Activated CD4-positive, alpha-beta memory T cell treated with anti-CD3 and anti-CD28 coated beads for 36 hours (primary cell): Measurements from ENCODE around the gene STK17A. TPM values are rescaled to one million over a fixed set of nuclear protein-coding genes. Genes with fewer than 3 reads are reported as not detected.
A peak's percentile ranks its signal among the peaks of the same experiment; 100 is the strongest.
"Not testable (repeated sequence)": the region's sequence is repeated elsewhere in the genome, so short reads cannot be mapped to it uniquely, and the experiment has no call there.

ENCODE experiments used
- CTCF ChIA-PET: fragments of 350-600 bp; sonication (Branson Sonifier 250); formaldehyde crosslinking; loops from one replicate; lab custom pipeline; 2021; ENCODE audit warnings: antibody characterized with exemption, inconsistent platforms; lab: Charles Lee
- POLR2A ChIA-PET: fragments of 350-600 bp; sonication (Branson Sonifier 250); formaldehyde crosslinking; loops from one replicate; lab custom pipeline; 2021; ENCODE audit warnings: antibody characterized with exemption; lab: Charles Lee
- DNase-seq: peaks from one replicate; pipeline ENCODE4 v3.0.0-alpha.2; 2020
- H3K27ac Mint-ChIP-seq: one replicate; pipeline ENCODE4 v1.8.0; 2021; ENCODE audit warnings: mixed read lengths
- H3K27me3 Mint-ChIP-seq: one replicate; pipeline ENCODE4 v1.8.0; 2021; ENCODE audit warnings: mixed read lengths
- H3K36me3 Mint-ChIP-seq: one replicate; pipeline ENCODE4 v1.8.0; 2021; ENCODE audit warnings: mixed read lengths
- H3K4me1 Mint-ChIP-seq: one replicate; pipeline ENCODE4 v1.8.0; 2021; ENCODE audit warnings: low read depth, mixed read lengths
- H3K4me3 Mint-ChIP-seq: one replicate; pipeline ENCODE4 v1.8.0; 2021; ENCODE audit warnings: mild to moderate bottlenecking, mixed read lengths
- H3K9me3 Mint-ChIP-seq: one replicate; pipeline ENCODE4 v1.8.0; 2021; ENCODE audit warnings: mixed read lengths
- intact Hi-C: fragments of 100-400 bp; cut with micrococcal nuclease; formaldehyde crosslinking; loops from one replicate; pipeline ENCODE4 v1.15.1; 2023
- total RNA-seq, 2 experiments: library from RNA; stranded (reverse); gene quantifications; one replicate each; pipeline ENCODE4 v1.2.3, GENCODE V29; 2021

The STK17A gene
- total RNA-seq, 2 experiments from 2014 or later, result 58.2 to 62.6 TPM

GRCh38 chr7:43570688-43571365 is 12.1 kb upstream of the STK17A start:
- Mint-ChIP-seq H3K9me3 (no peaks in the 10 kb centered on the region), H3K4me1 (peaks cover 26% of the 10 kb centered on the region), H3K4me3 (no peak overlapping the region), H3K36me3 (no peaks in the 10 kb centered on the region), H3K27ac (no peak overlapping the region), H3K27me3 (no peaks in the 10 kb centered on the region)
- ChIA-PET CTCF (interaction anchor here (1.6 to 4.3 kb wide), 2 partner anchors 11 to 1630 kb away, joined by 5 to 86 read pairs; partner anchors contain the start of gene STK17A), POLR2A (interaction anchor here (1.6 kb wide), 1 partner anchor 12 kb away, joined by 9 read pairs; the partner anchor contains the start of gene STK17A)
- intact Hi-C loops, result no loop called here
- no peak for DNase-seq

- no peak overlapping the region for H3K4me3 Mint-ChIP-seq
- peaks cover 26% of the 10 kb centered on the region for H3K4me1 Mint-ChIP-seq
- intact Hi-C loops, result loop anchor here (1.0 to 2.0 kb wide), 2 partner anchors 10 to 56 kb away; no protein-coding TSS in a partner anchor
- POLR2A ChIA-PET, result interaction anchor here (1.6 kb wide), 1 partner anchor 10 kb away, joined by 9 read pairs; the partner anchor contains the start of gene STK17A
- CTCF ChIA-PET, result interaction anchor here (0.8 to 4.3 kb wide), 8 partner anchors 9 to 150 kb away, joined by 3 to 86 read pairs (median 4); partner anchors contain the start of gene STK17A
- no peaks in the 10 kb centered on the region for H3K9me3 Mint-ChIP-seq
- no peaks in the 10 kb centered on the region for H3K27me3 Mint-ChIP-seq
- peak overlapping the region; percentile 44 for H3K27ac Mint-ChIP-seq
- no peaks in the 10 kb centered on the region for H3K36me3 Mint-ChIP-seq
- DNase-seq, result peak; percentile 67
Measured at GRCh38 chr7:43572516-43573049, 10.3 kb upstream of the STK17A start.

- H3K9me3 Mint-ChIP-seq, H3K4me3 Mint-ChIP-seq, H3K27me3 Mint-ChIP-seq, H3K36me3 Mint-ChIP-seq, DNase-seq, H3K27ac Mint-ChIP-seq: not testable (repeated sequence)
- CTCF ChIA-PET, result interaction anchor here (0.9 to 4.3 kb wide), 7 partner anchors 8 to 265 kb away, joined by 3 to 86 read pairs (median 3); partner anchors contain the start of gene STK17A
- intact Hi-C loops, result loop anchor here (2.0 kb wide), 1 partner anchor 57 kb away; no protein-coding TSS in a partner anchor
- peaks cover 21% of the 10 kb centered on the region for H3K4me1 Mint-ChIP-seq
- POLR2A ChIA-PET, result interaction anchor here (0.9 kb wide), 1 partner anchor 9 kb away, joined by 3 read pairs; the partner anchor contains the start of gene STK17A
Measured at GRCh38 chr7:43573832-43574231, 9.1 kb upstream of the STK17A start.

GRCh38 chr7:43575506-43575905 is 7.4 kb upstream of the STK17A start:
- Mint-ChIP-seq H3K4me1 (peaks cover 15% of the 10 kb centered on the region), H3K27ac (no peak overlapping the region), H3K9me3 (no peaks in the 10 kb centered on the region), H3K36me3 (no peaks in the 10 kb centered on the region), H3K27me3 (no peaks in the 10 kb centered on the region), H3K4me3 (no peak overlapping the region)
- no peak for DNase-seq
- intact Hi-C loops, result no loop called here
- ChIA-PET CTCF (interaction anchor here (1.4 to 2.0 kb wide), 2 partner anchors 125 to 263 kb away, joined by 12 to 14 read pairs; no protein-coding TSS in a partner anchor), POLR2A (no interaction called here)

GRCh38 chr7:43576241-43576640 is 6.7 kb upstream of the STK17A start:
- ChIA-PET CTCF (no interaction called here), POLR2A (no interaction called here)
- DNase-seq, result no peak
- intact Hi-C loops, result no loop called here
- H3K27ac Mint-ChIP-seq, result no peak overlapping the region
- no peaks in the 10 kb centered on the region for H3K9me3 Mint-ChIP-seq
- no peaks in the 10 kb centered on the region for H3K36me3 Mint-ChIP-seq
- H3K27me3 Mint-ChIP-seq, result no peaks in the 10 kb centered on the region
- H3K4me3 Mint-ChIP-seq, result no peak overlapping the region
- peaks cover 10% of the 10 kb centered on the region for H3K4me1 Mint-ChIP-seq

GRCh38 chr7:43577485-43577951 is 5.4 kb upstream of the STK17A start:
- H3K27ac Mint-ChIP-seq, result no peak overlapping the region
- peaks cover 5% of the 10 kb centered on the region for H3K27me3 Mint-ChIP-seq
- no peaks in the 10 kb centered on the region for H3K9me3 Mint-ChIP-seq
- POLR2A ChIA-PET, result no interaction called here
- no peaks in the 10 kb centered on the region for H3K36me3 Mint-ChIP-seq
- DNase-seq, result no peak
- intact Hi-C loops, result no loop called here
- H3K4me3 Mint-ChIP-seq, result no peak overlapping the region
- peaks cover 6% of the 10 kb centered on the region for H3K4me1 Mint-ChIP-seq
- CTCF ChIA-PET, result interaction anchor here (10.8 kb wide), 1 partner anchor 122 kb away, joined by 548 read pairs; no protein-coding TSS in a partner anchor

- Mint-ChIP-seq H3K4me3 (peak overlapping the region; percentile 95), H3K4me1 (peaks cover 26% of the 10 kb centered on the region), H3K36me3 (peaks cover 11% of the 10 kb centered on the region), H3K27ac (peak overlapping the region; percentile 98), H3K9me3 (no peaks in the 10 kb centered on the region), H3K27me3 (peaks cover 5% of the 10 kb centered on the region)
- intact Hi-C loops, result loop anchor here (1.0 to 10.0 kb wide), 2 partner anchors 146 to 649 kb away; partner anchors contain the start of genes COA1, MRPL32 and PSMA2
- CTCF ChIA-PET, result interaction anchor here (0.6 to 10.8 kb wide), 62 partner anchors 8 to 652 kb away, joined by 3 to 548 read pairs (median 9); partner anchors contain the start of genes BLVRA, COA1, MRPL32 and MRPS24
- DNase-seq, result peak; percentile 72
- POLR2A ChIA-PET, result interaction anchor here (0.5 to 7.4 kb wide), 19 partner anchors 8 to 652 kb away, joined by 3 to 90 read pairs (median 5); partner anchors contain the start of genes BLVRA, COA1, MRPL32 and PSMA2
Measured at GRCh38 chr7:43583424-43584194, 701 bp downstream of the STK17A start.

GRCh38 chr7:43584195-43584586 is 1.3 kb downstream of the STK17A start:
- Mint-ChIP-seq H3K27ac (peak overlapping the region; percentile 98), H3K36me3 (peaks cover 11% of the 10 kb centered on the region), H3K4me1 (peaks cover 31% of the 10 kb centered on the region), H3K27me3 (peaks cover 5% of the 10 kb centered on the region), H3K9me3 (no peaks in the 10 kb centered on the region), H3K4me3 (peak overlapping the region; percentile 95)
- peak; percentile 58 for DNase-seq
- POLR2A ChIA-PET, result interaction anchor here (0.5 to 7.4 kb wide), 7 partner anchors 65 to 652 kb away, joined by 3 to 90 read pairs (median 5); partner anchors contain the start of genes COA1, MRPL32 and PSMA2
- intact Hi-C loops, result loop anchor here (10.0 kb wide), 1 partner anchor 649 kb away; the partner anchor contains the start of genes MRPL32 and PSMA2
- CTCF ChIA-PET, result interaction anchor here (1.5 to 10.8 kb wide), 7 partner anchors 20 to 145 kb away, joined by 4 to 548 read pairs (median 56); partner anchors contain the start of gene COA1

- CTCF ChIA-PET, result interaction anchor here (0.8 to 10.8 kb wide), 8 partner anchors 20 to 255 kb away, joined by 3 to 548 read pairs (median 4); no protein-coding TSS in a partner anchor
- peak; percentile 34 for DNase-seq
- POLR2A ChIA-PET, result interaction anchor here (0.7 to 7.4 kb wide), 3 partner anchors 29 to 80 kb away, joined by 3 to 90 read pairs (median 3); no protein-coding TSS in a partner anchor
- Mint-ChIP-seq H3K4me3 (peak overlapping the region; percentile 95), H3K27ac (peak overlapping the region; percentile 98), H3K4me1 (peaks cover 36% of the 10 kb centered on the region), H3K36me3 (peaks cover 11% of the 10 kb centered on the region)
- not testable (repeated sequence) for H3K9me3 Mint-ChIP-seq, H3K27me3 Mint-ChIP-seq
- intact Hi-C loops, result loop anchor here (10.0 kb wide), 1 partner anchor 650 kb away; the partner anchor contains the start of genes MRPL32 and PSMA2
Measured at GRCh38 chr7:43584733-43585132, 1.8 kb downstream of the STK17A start.

GRCh38 chr7:43585562-43585961 is 2.7 kb downstream of the STK17A start:
- POLR2A ChIA-PET, result interaction anchor here (0.6 to 7.4 kb wide), 4 partner anchors 9 to 79 kb away, joined by 3 to 90 read pairs (median 10); no protein-coding TSS in a partner anchor
- H3K36me3 Mint-ChIP-seq, result peaks cover 11% of the 10 kb centered on the region
- H3K4me1 Mint-ChIP-seq, result peaks cover 43% of the 10 kb centered on the region

More at GRCh38 chr7:43585562-43585961, 2.7 kb downstream of the STK17A start:
- Mint-ChIP-seq H3K4me3 (peak overlapping the region; percentile 95), H3K27me3 (peaks cover 5% of the 10 kb centered on the region), H3K27ac (peak overlapping the region; percentile 98), H3K9me3 (no peaks in the 10 kb centered on the region)
- CTCF ChIA-PET, result interaction anchor here (0.8 to 10.8 kb wide), 9 partner anchors 13 to 254 kb away, joined by 3 to 548 read pairs (median 4); no protein-coding TSS in a partner anchor
- intact Hi-C loops, result loop anchor here (10.0 kb wide), 1 partner anchor 651 kb away; the partner anchor contains the start of genes MRPL32 and PSMA2
- DNase-seq, result no peak
